NCI-H82 treated with DMSO at 0.1 percent for 48 hours (cell line): ENCODE measurements around the gene NUP42.
"Not testable (repeated sequence)": the region's sequence is repeated elsewhere in the genome, so short reads cannot be mapped to it uniquely, and the experiment has no call there.

Experiments used
- DNase-seq: peaks from one replicate; lab custom pipeline; 2025; ENCODE audit not compliant: unreplicated experiment; lab: John Stamatoyannopoulos, UW

Gene NUP42

GRCh38 chr7:23204241-23204640, 22.4 kb downstream of the NUP42 start:
- no peak for DNase-seq

GRCh38 chr7:23205577-23205908, 23.7 kb downstream of the NUP42 start:
- DNase-seq: no peak

GRCh38 chr7:23205909-23206767, 24.3 kb downstream of the NUP42 start:
- no peak for DNase-seq

- DNase-seq: no peak
These were observed 25.2 kb downstream of the NUP42 start for GRCh38 chr7:23207021-23207420.

- no peak for DNase-seq
These were observed 26.0 kb downstream of the NUP42 start for GRCh38 chr7:23207884-23208283.

- DNase-seq: no peak
These were observed 26.5 kb downstream of the NUP42 start for GRCh38 chr7:23208316-23208715.

- DNase-seq: no peak
These were observed 28.7 kb downstream of the NUP42 start for GRCh38 chr7:23210506-23210905.

GRCh38 chr7:23211589-23211988, 29.7 kb downstream of the NUP42 start:
- DNase-seq: no peak

- no peak for DNase-seq
These were observed 30.5 kb downstream of the NUP42 start for GRCh38 chr7:23212395-23212794.

GRCh38 chr7:23212841-23213240, 31.0 kb downstream of the NUP42 start:
- no peak for DNase-seq

- DNase-seq: no peak
These were observed 31.9 kb downstream of the NUP42 start for GRCh38 chr7:23213755-23214154.

- no peak for DNase-seq
These were observed 32.6 kb downstream of the NUP42 start for GRCh38 chr7:23214423-23214822.

- DNase-seq: no peak
These were observed 33.1 kb downstream of the NUP42 start for GRCh38 chr7:23214938-23215337.

- no peak for DNase-seq
These were observed 34.2 kb downstream of the NUP42 start for GRCh38 chr7:23216021-23216420.

GRCh38 chr7:23218196-23218595, 36.3 kb downstream of the NUP42 start:
- no peak for DNase-seq

- no peak for DNase-seq
These were observed 39.0 kb downstream of the NUP42 start for GRCh38 chr7:23220690-23221305.

GRCh38 chr7:23222439-23223030, 40.7 kb downstream of the NUP42 start:
- no peak for DNase-seq

- not testable (repeated sequence) for DNase-seq
These were observed 42.5 kb downstream of the NUP42 start for GRCh38 chr7:23224364-23224763.

GRCh38 chr7:23226844-23227450, 45.1 kb downstream of the NUP42 start:
- DNase-seq: no peak

- DNase-seq: no peak
These were observed 46.6 kb downstream of the NUP42 start for GRCh38 chr7:23228412-23228811.

GRCh38 chr7:23230641-23231101, 48.8 kb downstream of the NUP42 start:
- DNase-seq: no peak

- no peak for DNase-seq
These were observed 51.1 kb downstream of the NUP42 start for GRCh38 chr7:23232966-23233365.
